Aortic smooth muscle cell (primary cell): ENCODE data around the gene MLXIP. TPM values are rescaled to one million over a fixed set of nuclear protein-coding genes. Genes with fewer than 3 reads are reported as not detected.

Experiments used
- total RNA-seq: library from RNA; depleted of rRNA; stranded (reverse); fragments of >200 nt; gene quantifications from 2 replicates; pipeline ENCODE4 v1.2.3, GENCODE V29; 2014

MLXIP gene
- 10.2 and 13.1 TPM in 2 replicates for total RNA-seq

GRCh38 chr12:122078141-122079032, at the start of gene MLXIP:
Gene MLXIP, plus strand, starts transcription at chr12:122078756. Its CDS starts 98 bp downstream, at chr12:122078854.

GRCh38 chr12:122174155-122174845, 95.7 kb downstream of the MLXIP start, which contains the start of gene IL31:
Gene IL31, minus strand, starts transcription at chr12:122174221. Its CDS starts 49 bp downstream, at chr12:122174172.

GRCh38 chr12:122182887-122183587, 104.5 kb downstream of the MLXIP start, which contains the start of gene LRRC43:
Gene LRRC43, plus strand, starts transcription at chr12:122183123. Its CDS starts 22 bp downstream, at chr12:122183145.

Other genes with a start within 250 kb of the MLXIP start
- gene HPD, start 219.9 kb upstream of the MLXIP start, total RNA-seq, result 4.7 and 19.3 TPM in 2 replicates
- 116 and 145 TPM in 2 replicates for gene PSMD9, start 190.0 kb upstream of the MLXIP start, total RNA-seq
- 5.7 and 8.7 TPM in 2 replicates for gene CFAP251, start 160.2 kb upstream of the MLXIP start, total RNA-seq
- gene BCL7A, start 56.9 kb upstream of the MLXIP start, total RNA-seq, result 13.7 and 19.6 TPM in 2 replicates
- not detected in 2 replicates for gene IL31, start 95.5 kb downstream of the MLXIP start, total RNA-seq
- 0.79 and 0.87 TPM in 2 replicates for gene LRRC43, start 104.4 kb downstream of the MLXIP start, total RNA-seq
- 0.19 TPM in 1 of 2 replicates, not detected in the other for gene B3GNT4, start 125.0 kb downstream of the MLXIP start, total RNA-seq
- 62.2 and 71.7 TPM in 2 replicates for gene DIABLO, start 147.3 kb downstream of the MLXIP start, total RNA-seq
- 21.4 and 24.8 TPM in 2 replicates for gene VPS33A, start 187.7 kb downstream of the MLXIP start, total RNA-seq